ENCODE results near the gene GNB1L.

Gene GNB1L

GRCh38 chr22:19739448-19739895 is 115.2 kb downstream of the GNB1L start:
- no peak for DNase-seq (ENCODE audit: low spot score)
- TF ChIP-seq CTCF (IDR thresholded peaks at IDR 0.05; ENCODE audit: extremely low read depth, missing control alignments): no peak

- no peak for TF ChIP-seq CTCF (IDR thresholded peaks at IDR 0.05; ENCODE audit: extremely low read depth, missing control alignments)
- no peak for DNase-seq (ENCODE audit: low spot score)
Observed at GRCh38 chr22:19738664-19739447, 115.8 kb downstream of the GNB1L start.

- DNase-seq (ENCODE audit: low spot score): no peak
- TF ChIP-seq CTCF (IDR thresholded peaks at IDR 0.05; ENCODE audit: extremely low read depth, missing control alignments): no peak
Observed at GRCh38 chr22:19737846-19738663, 116.6 kb downstream of the GNB1L start.

GRCh38 chr22:19735665-19736510 is 118.8 kb downstream of the GNB1L start:
- DNase-seq (ENCODE audit: low spot score): no peak
- TF ChIP-seq CTCF (IDR thresholded peaks at IDR 0.05; ENCODE audit: extremely low read depth, missing control alignments): no peak

- DNase-seq (ENCODE audit: low spot score): no peak
- no peak for TF ChIP-seq CTCF (IDR thresholded peaks at IDR 0.05; ENCODE audit: extremely low read depth, missing control alignments)
Observed at GRCh38 chr22:19734837-19735382, 119.8 kb downstream of the GNB1L start.

- DNase-seq (ENCODE audit: low spot score): no peak
- no peak for TF ChIP-seq CTCF (IDR thresholded peaks at IDR 0.05; ENCODE audit: extremely low read depth, missing control alignments)
Observed at GRCh38 chr22:19734163-19734562, 120.5 kb downstream of the GNB1L start.

Measured in GM20000 (cell line).